B cell (primary cell): ENCODE data around the gene MED15. TPM values are rescaled to one million over a fixed set of nuclear protein-coding genes. Genes with fewer than 3 reads are reported as not detected.

Source experiments
- ATAC-seq: fragments of 200-7000 bp; cut with Tn5 transposase; one replicate; pipeline ENCODE4 v1.10.0; 2021; ENCODE audit warnings: low read depth, mild to moderate bottlenecking, moderate number of reproducible peaks, moderate library complexity
- CTCF ChIA-PET: fragments of 350-600 bp; sonication (Branson Sonifier 250); formaldehyde crosslinking; loops from one replicate; lab custom pipeline; 2021; ENCODE audit warnings: antibody characterized with exemption, inconsistent platforms; lab: Charles Lee
- POLR2A ChIA-PET: fragments of 350-600 bp; sonication (Branson Sonifier 250); formaldehyde crosslinking; loops from one replicate; lab custom pipeline; 2021; ENCODE audit warnings: antibody characterized with exemption; lab: Charles Lee
- DNase-seq: peaks from one replicate; pipeline ENCODE4 v3.0.0; 2013
- H2AFZ ChIP-seq: 2 replicates; pipeline ENCODE4 v1.6.1; 2012; ENCODE audit warnings: mild to moderate bottlenecking, low read depth, low read length; ENCODE audit not compliant: insufficient read depth, poor library complexity, severe bottlenecking
- H3K27ac ChIP-seq, 2 donors: 1 replicate in 1 of 2; 2 replicates in 1 of 2; pipeline ENCODE4 v1.5.1; 2012 to 2013; ENCODE audit warnings: low read length in 2 of 2, mild to moderate bottlenecking in 2 of 2, moderate library complexity in 1 of 2
- H3K27me3 ChIP-seq, 4 experiments: fragments of 200-600 bp in 1 of 4; sonication (generic) in 1 of 4; replicated peaks in 1 of 4; 1 replicate in 2 of 4; 2 replicates in 2 of 4; pipeline versions ENCODE4 v1.6.1 to v1.7.0; 2013 to 2016; ENCODE audit warnings: low read length in 3 of 4, mild to moderate bottlenecking in 2 of 4, mixed read lengths in 1 of 4, moderate library complexity in 1 of 4; ENCODE audit not compliant: insufficient read depth in 4 of 4, control insufficient read depth in 3 of 4; ENCODE audit errors: control extremely low read depth in 1 of 4
- H3K36me3 ChIP-seq, 2 experiments: replicated peaks in 1 of 2; 1 replicate in 1 of 2; 2 replicates in 1 of 2; pipeline versions ENCODE4 v1.6.1 to v1.7.1; 2013; ENCODE audit warnings: low read length in 1 of 2; ENCODE audit not compliant: insufficient read depth in 2 of 2, control insufficient read depth in 1 of 2; ENCODE audit errors: control extremely low read depth in 1 of 2, extremely low read depth in 1 of 2
- H3K4me1 ChIP-seq, 2 donors: fragments of 200-600 bp in 1 of 2; sonication (generic) in 1 of 2; 1 replicate in 1 of 2; 2 replicates in 1 of 2; pipeline versions ENCODE4 v1.5.1 to v1.6.1; 2013 to 2017; ENCODE audit warnings: low read length in 2 of 2; ENCODE audit not compliant: control insufficient read depth in 2 of 2, insufficient read depth in 2 of 2
- H3K4me2 ChIP-seq: replicated peaks from 2 replicates; pipeline ENCODE3; 2012; ENCODE audit warnings: mild to moderate bottlenecking, low read depth, low read length; ENCODE audit not compliant: poor library complexity, severe bottlenecking
- H3K4me3 ChIP-seq, 5 experiments: fragments of 200-600 bp in 1 of 5; sonication (generic) in 1 of 5; 1 replicate in 3 of 5; 2 replicates in 2 of 5; pipeline versions ENCODE4 v1.5.1 to v1.7.0; 2011 to 2016; ENCODE audit warnings: low read length in 4 of 5, mild to moderate bottlenecking in 4 of 5, low read depth in 2 of 5, control low read depth in 1 of 5, moderate library complexity in 1 of 5; ENCODE audit not compliant: insufficient read depth in 1 of 5; ENCODE audit errors: control extremely low read depth in 1 of 5, extremely low read depth in 1 of 5
- H3K79me2 ChIP-seq: fragments of 200-600 bp; sonication (generic); one replicate; pipeline ENCODE4 v1.6.0; 2016; ENCODE audit warnings: low read length; ENCODE audit not compliant: control insufficient read depth, insufficient read depth
- H3K9ac ChIP-seq: fragments of 200-600 bp; sonication (generic); 2 replicates; pipeline ENCODE4 v1.6.1; 2017; ENCODE audit warnings: mild to moderate bottlenecking, low read length, moderate library complexity
- H3K9me3 ChIP-seq, 3 donors: one replicate each; pipeline versions ENCODE4 v1.6.1 to v1.7.1; 2013; ENCODE audit warnings: low read length in 2 of 3; ENCODE audit not compliant: control insufficient read depth in 2 of 3, insufficient read depth in 1 of 3; ENCODE audit errors: control extremely low read depth in 1 of 3
- H4K20me1 ChIP-seq: 2 replicates; pipeline ENCODE4 v1.6.0; 2012; ENCODE audit warnings: mild to moderate bottlenecking, low read length; ENCODE audit not compliant: insufficient read depth, control insufficient read depth, poor library complexity, severe bottlenecking
- H3K27ac Mint-ChIP-seq: one replicate; pipeline ENCODE4 v1.8.0; 2021; ENCODE audit warnings: mixed read lengths
- H3K27me3 Mint-ChIP-seq: one replicate; pipeline ENCODE4 v1.8.0; 2021; ENCODE audit warnings: mixed read lengths
- H3K4me1 Mint-ChIP-seq: one replicate; pipeline ENCODE4 v1.8.0; 2021; ENCODE audit warnings: mixed read lengths
- H3K4me3 Mint-ChIP-seq: one replicate; pipeline ENCODE4 v1.8.0; 2021; ENCODE audit warnings: mixed read lengths
- H3K9me3 Mint-ChIP-seq: one replicate; pipeline ENCODE4 v1.8.0; 2022; ENCODE audit warnings: mixed read lengths; ENCODE audit not compliant: insufficient read depth
- CTCF ChIP-seq: fragments of 200-600 bp; IDR thresholded peaks from one replicate; pipeline ENCODE4 v1.8.0; 2022; ENCODE audit warnings: antibody characterized with exemption, mild to moderate bottlenecking
- EZH2 ChIP-seq: IDR thresholded peaks from 2 replicates; pipeline ENCODE4 v1.6.1; 2012; ENCODE audit warnings: borderline replicate concordance, low read depth, mild to moderate bottlenecking, moderate library complexity, low read length; ENCODE audit not compliant: insufficient read depth, poor library complexity, severe bottlenecking
- WGBS: methylation state at CpG from one replicate; pipeline ENCODE4 v1.1.5; 2013; ENCODE audit warnings: missing lambda C conversion rate; ENCODE audit not compliant: insufficient coverage; 5-methylcytosine and 5-hydroxymethylcytosine counted together
- intact Hi-C: fragments of 100-400 bp; cut with micrococcal nuclease; formaldehyde crosslinking; loops from one replicate; pipeline ENCODE4 v1.10.0; 2022
- polyA plus RNA-seq: library from polyadenylated mRNA; depleted of rRNA; stranded (reverse); fragments of >200 nt; gene quantifications from 2 replicates; pipeline ENCODE4 v1.2.3, GENCODE V29; 2012
- total RNA-seq, 2 donors: library from RNA; stranded (reverse); fragments of 120-200 nt in 1 of 2; gene quantifications; 1 replicate in 1 of 2; 2 replicates in 1 of 2; pipeline versions ENCODE4 v1.2.3 to v1.2.4, GENCODE V29; 2013 to 2022

Gene MED15
- total and polyA plus RNA-seq, 2 donors (not counting 1 experiment from before 2014, with no cell fraction given) = 109 to 134 TPM

- CTCF ChIA-PET = interaction anchor here (1.6 kb wide), 1 partner anchor 112 kb away, joined by 3 read pairs; no protein-coding TSS in a partner anchor
- WGBS = 97% methylated on average over 4 of the region's 4 CpGs
- DNase-seq (no peak), ATAC-seq (no peak)
- Histone ChIP-seq H4K20me1 (no peaks in the 10 kb centered on the region), H3K27ac (no peak overlapping the region), H3K79me2 (no peaks in the 10 kb centered on the region), H2AFZ (no peak overlapping the region), H3K9me3 (no peaks in the 10 kb centered on the region), H3K4me3 (no peak overlapping the region), H3K9ac (no peak overlapping the region), H3K36me3 (no peaks in the 10 kb centered on the region), H3K27me3 (no peaks in the 10 kb centered on the region), H3K4me1 (no peaks in the 10 kb centered on the region), H3K4me2 (no peak overlapping the region)
- Mint-ChIP-seq H3K9me3 (no peaks in the 10 kb centered on the region), H3K27me3 (peaks cover 24% of the 10 kb centered on the region), H3K4me1 (no peaks in the 10 kb centered on the region), H3K27ac (no peak overlapping the region), H3K4me3 (no peak overlapping the region)
- TF ChIP-seq EZH2 (no peak), CTCF (no peak)
- intact Hi-C loops = no loop called here
- POLR2A ChIA-PET = no interaction called here
Measured at GRCh38 chr22:20626811-20627210, 119.4 kb downstream of the MED15 start.

GRCh38 chr22:20627432-20627831 is 120.0 kb downstream of the MED15 start:
- H3K27ac Mint-ChIP-seq = no peak overlapping the region
- H3K27me3 ChIP-seq = no peaks in the 10 kb centered on the region
- CTCF ChIA-PET = interaction anchor here (1.6 kb wide), 1 partner anchor 111 kb away, joined by 3 read pairs; no protein-coding TSS in a partner anchor
- H3K9me3 Mint-ChIP-seq = no peaks in the 10 kb centered on the region
- 97% methylated on average over 3 of the region's 5 CpGs for WGBS
- no peak overlapping the region for H3K27ac ChIP-seq
- no peak for DNase-seq
- no peak for TF ChIP-seq EZH2
- no peak for ATAC-seq
- H3K27me3 Mint-ChIP-seq = peaks cover 24% of the 10 kb centered on the region
- no peaks in the 10 kb centered on the region for H3K36me3 ChIP-seq
- POLR2A ChIA-PET = no interaction called here
- no peak overlapping the region for H2AFZ ChIP-seq
- H3K4me3 Mint-ChIP-seq = no peak overlapping the region
- H3K4me1 Mint-ChIP-seq = no peaks in the 10 kb centered on the region
- H3K79me2 ChIP-seq = no peaks in the 10 kb centered on the region
- no peaks in the 10 kb centered on the region for H3K9me3 ChIP-seq
- H3K4me1 ChIP-seq = no peaks in the 10 kb centered on the region
- H3K4me2 ChIP-seq = no peak overlapping the region
- H3K9ac ChIP-seq = no peak overlapping the region
- no peaks in the 10 kb centered on the region for H4K20me1 ChIP-seq
- H3K4me3 ChIP-seq = no peak overlapping the region
- intact Hi-C loops = no loop called here
